CD4-positive, alpha-beta T cell treated with Interleukin-17A for 4 hours (primary cell): ENCODE data around the gene HID1.
"Not testable (repeated sequence)": the region's sequence is repeated elsewhere in the genome, so short reads cannot be mapped to it uniquely, and the experiment has no call there.

Experiments
- DNase-seq: peaks from one replicate; pipeline ENCODE4 v3.0.0-alpha.2; 2020; ENCODE audit warnings: mixed read lengths

Gene HID1

DNA sequence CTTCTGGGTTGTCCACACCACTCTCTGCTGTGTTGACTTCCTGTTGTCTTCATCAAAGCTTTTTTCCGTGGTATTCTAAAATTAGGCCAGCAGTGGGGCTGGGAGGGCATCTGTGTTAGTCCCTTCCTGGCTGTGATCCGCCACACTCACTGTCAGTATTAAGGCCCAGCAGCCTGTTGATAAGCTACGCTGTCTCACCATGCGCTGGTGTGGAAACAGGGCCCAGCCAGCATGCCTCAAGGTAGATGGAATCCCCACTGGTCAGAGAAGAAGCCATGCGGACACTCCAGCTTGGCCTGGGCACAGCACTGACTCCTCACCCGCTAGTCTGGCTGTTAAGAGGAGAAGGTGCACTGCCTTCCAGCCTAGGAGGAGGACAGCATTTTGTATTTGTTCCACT, 26.2 kb upstream of the HID1 start:
- no peak for DNase-seq

DNA sequence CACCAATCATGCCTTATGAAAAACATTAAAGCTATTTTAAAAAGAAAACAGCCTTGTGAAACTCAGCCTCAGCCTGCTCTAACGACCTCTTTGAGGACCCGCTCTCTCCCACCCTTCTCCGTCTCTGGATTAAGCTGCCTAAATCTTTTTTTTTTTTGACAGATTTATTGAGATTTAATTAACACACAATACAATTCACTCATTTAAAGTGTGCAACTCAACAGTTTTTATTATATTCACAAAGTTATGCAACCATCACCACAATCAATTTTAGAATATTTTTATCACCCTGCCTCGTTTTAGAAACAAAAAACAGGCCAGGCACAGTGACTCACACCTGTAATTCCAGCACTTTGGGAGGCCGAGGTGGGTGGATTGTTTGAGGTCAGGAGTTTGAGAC, 23.3 kb upstream of the HID1 start:
- DNase-seq = no peak

GRCh38 chr17:74994440-74994839, 21.9 kb upstream of the HID1 start:
- DNase-seq = no peak

GRCh38 chr17:74992223-74992622, 19.7 kb upstream of the HID1 start:
- DNase-seq = no peak

- no peak for DNase-seq
These were observed 18.1 kb upstream of the HID1 start for GRCh38 chr17:74990581-74991105.

GRCh38 chr17:74987909-74988711, 15.6 kb upstream of the HID1 start:
- DNase-seq = peak; percentile 37

DNA sequence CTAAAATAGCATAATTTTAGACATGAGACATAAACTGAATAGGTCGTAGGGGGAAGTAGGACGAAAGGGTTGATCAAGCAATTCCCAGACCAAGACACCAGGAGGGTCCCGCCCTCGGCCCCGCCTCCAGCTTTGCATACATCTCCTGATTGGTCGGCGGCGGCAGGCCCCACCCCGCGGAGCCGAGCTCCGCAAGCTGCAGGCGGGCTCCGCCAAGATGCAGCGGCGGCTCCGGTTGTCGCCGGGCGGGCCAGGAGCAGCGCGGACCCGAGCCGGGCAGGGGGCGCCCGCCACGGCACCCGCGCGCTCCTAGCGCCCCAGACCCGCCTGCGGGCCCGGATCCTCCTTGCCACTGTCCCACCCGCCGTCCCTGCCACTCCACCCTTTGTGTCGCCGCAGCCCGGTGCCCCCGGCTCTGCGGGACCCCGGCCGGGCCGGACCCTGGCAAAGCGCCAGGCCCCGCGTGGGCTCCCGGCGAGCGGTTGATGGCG, 14.9 kb upstream of the HID1 start, which contains the start of gene CDR2L:
Gene CDR2L, plus strand, starts transcription at position 215 of the 491 bp plus-strand sequence. CDS start 412 bp downstream, outside the sequence.
- peak; percentile 98 for DNase-seq

GRCh38 chr17:74986206-74986576, 13.6 kb upstream of the HID1 start:
- no peak for DNase-seq

GRCh38 chr17:74982663-74983313, 10.2 kb upstream of the HID1 start:
- DNase-seq = not testable (repeated sequence)

GRCh38 chr17:74981979-74982662, 9.6 kb upstream of the HID1 start:
- peak; percentile 87 for DNase-seq

- no peak for DNase-seq
These were observed 8.9 kb upstream of the HID1 start for GRCh38 chr17:74981318-74981978.

DNA sequence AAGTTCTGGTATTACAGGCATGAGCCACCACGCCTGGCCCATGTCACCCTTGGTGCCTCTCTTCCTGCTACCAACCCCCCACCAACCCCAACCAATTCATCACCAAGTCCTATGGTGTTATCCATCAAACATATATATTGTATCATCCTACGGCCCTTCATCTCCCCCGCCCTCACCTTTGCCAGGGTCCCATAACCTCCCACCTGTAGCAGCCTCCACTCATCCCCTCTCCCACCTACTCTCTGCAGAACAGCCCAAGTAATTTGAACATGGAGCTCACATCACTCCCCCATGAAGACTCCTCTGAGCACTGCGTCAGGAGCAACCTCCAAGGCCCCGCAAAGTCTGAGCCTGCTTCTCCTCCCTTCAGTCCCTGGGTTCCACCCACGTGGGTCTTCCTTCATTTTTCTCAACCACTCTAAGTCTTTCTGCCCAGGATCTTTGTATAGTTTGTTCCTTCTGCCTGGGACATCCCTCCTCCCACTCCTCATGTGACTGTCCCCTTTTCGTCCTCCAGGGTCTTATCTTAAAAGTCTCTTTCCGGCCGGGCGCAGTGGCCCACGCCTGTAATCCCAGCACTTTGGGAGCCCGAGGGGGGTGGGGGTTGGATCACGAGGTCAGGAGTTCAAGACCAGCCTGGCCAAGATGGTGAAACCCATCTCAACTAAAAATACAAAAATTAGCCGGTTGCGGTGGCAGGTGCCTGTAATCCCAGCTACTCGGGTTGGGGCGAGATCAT, 7.0 kb upstream of the HID1 start:
- no peak for DNase-seq

DNA sequence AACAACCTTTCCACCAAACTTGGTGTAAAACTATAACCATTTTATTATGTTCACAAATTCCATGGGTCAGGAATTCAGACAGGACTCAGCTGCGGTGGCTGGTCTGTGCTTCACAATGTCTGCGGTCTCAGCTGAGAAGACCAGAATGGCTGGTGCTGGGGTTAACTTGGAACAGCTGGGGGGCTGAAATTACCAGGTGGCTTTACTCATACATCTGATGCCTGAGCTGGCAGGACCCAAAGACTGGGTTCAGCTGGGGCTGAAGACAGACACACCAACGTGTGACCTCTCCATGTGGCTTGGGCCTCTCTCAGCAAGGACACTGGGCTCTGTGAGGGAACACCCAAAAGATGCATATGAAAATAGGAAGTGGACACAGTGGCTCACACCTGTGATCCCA, 5.7 kb upstream of the HID1 start:
- DNase-seq = no peak

- DNase-seq = no peak
These were observed 5.2 kb upstream of the HID1 start for GRCh38 chr17:74977802-74978201.

DNA sequence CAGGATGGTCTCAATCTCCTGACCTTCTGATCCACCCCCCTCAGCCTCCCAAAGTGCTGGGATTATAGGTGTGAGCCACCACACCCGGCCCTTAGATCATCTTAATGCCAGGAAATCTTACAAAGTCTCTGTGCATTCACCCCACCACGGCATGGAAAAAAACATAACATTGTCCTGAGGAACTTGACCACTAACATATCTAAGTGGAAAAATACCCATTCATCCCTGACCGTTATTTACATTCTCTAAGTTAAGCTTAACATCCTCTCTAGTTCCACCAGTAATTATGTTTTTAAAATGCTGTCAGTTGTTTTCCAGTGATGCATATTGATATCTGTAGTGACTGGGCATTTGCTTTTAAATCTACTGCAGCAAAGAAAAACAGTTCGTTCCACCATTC, 3.4 kb upstream of the HID1 start:
- DNase-seq = no peak

DNA sequence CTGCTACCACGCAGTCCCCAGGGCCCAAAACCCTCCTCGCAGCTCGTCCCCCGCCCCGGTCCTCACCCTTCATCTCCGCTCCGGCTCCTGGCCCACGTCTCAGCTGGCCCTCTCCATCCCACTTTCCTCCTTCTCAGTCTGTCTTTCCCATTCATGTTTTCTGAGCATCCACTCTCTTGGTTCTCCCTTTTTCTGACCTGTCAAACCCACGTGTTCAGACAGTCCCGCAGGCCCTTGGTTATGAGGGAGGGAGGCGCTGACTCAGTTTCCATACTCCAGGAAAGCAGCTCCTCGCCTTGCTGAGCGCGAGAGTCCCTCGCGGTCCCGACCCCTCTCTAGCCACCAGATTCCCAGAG, 392 bp upstream of the HID1 start:
- DNase-seq = no peak

DNA sequence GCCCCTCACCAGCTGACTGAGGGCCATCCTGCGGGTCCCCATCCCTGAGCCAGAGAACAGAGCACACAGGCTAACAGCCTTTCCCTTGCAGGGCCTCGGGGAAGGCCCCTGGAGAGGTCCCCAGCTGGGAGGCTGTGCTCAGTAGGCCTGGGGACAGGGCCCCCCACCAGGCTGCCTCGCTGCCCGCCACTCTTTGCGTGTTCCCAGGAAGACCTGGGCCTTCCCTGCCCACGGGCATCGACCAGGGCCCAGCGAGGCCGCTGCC, 785 bp downstream of the HID1 start:
- DNase-seq = no peak

GRCh38 chr17:74971069-74971841, 1.3 kb downstream of the HID1 start:
- no peak for DNase-seq

GRCh38 chr17:74970395-74970794, 2.2 kb downstream of the HID1 start:
- DNase-seq = no peak

GRCh38 chr17:74969501-74969900, 3.1 kb downstream of the HID1 start:
- DNase-seq = not testable (repeated sequence)

GRCh38 chr17:74968361-74968780, 4.2 kb downstream of the HID1 start:
- DNase-seq = no peak
